CD14-positive monocyte (primary cell): ENCODE data around the gene TANGO6. TPM values are rescaled to one million over a fixed set of nuclear protein-coding genes. Genes with fewer than 3 reads are reported as not detected.

ENCODE experiments used
- DNase-seq, 3 donors: peaks; one replicate each; pipeline ENCODE4 v3.0.0-alpha.2; 2011 to 2022
- H2AFZ ChIP-seq: 2 replicates; pipeline ENCODE4 v1.6.0; 2012; ENCODE audit warnings: mild to moderate bottlenecking, low read depth, low read length, inconsistent platforms; ENCODE audit not compliant: insufficient read depth, poor library complexity, severe bottlenecking
- H3K27ac ChIP-seq, 2 donors: 1 replicate in 1 of 2; 2 replicates in 1 of 2; pipeline ENCODE4 v1.5.1; 2012 to 2013; ENCODE audit warnings: low read length in 2 of 2, control low read depth in 1 of 2, inconsistent platforms in 1 of 2, low read depth in 1 of 2, mild to moderate bottlenecking in 1 of 2
- H3K27me3 ChIP-seq, 2 donors: one replicate each; pipeline versions ENCODE4 v1.6.0 to v1.6.1; 2011 to 2013; ENCODE audit warnings: low read length in 2 of 2; ENCODE audit not compliant: control insufficient read depth in 2 of 2, insufficient read depth in 2 of 2
- H3K36me3 ChIP-seq, 2 donors: replicated peaks in 1 of 2; 1 replicate in 1 of 2; 2 replicates in 1 of 2; pipeline versions ENCODE4 v1.5.1 to v1.6.1; 2012 to 2013; ENCODE audit warnings: low read length in 2 of 2, control low read depth in 1 of 2, inconsistent platforms in 1 of 2, mild to moderate bottlenecking in 1 of 2; ENCODE audit not compliant: insufficient read depth in 2 of 2, control insufficient read depth in 1 of 2
- H3K4me1 ChIP-seq, 2 donors: 1 replicate in 1 of 2; 2 replicates in 1 of 2; pipeline versions ENCODE4 v1.5.1 to v1.6.1; 2012 to 2013; ENCODE audit warnings: low read length in 2 of 2, control low read depth in 1 of 2, inconsistent platforms in 1 of 2, mild to moderate bottlenecking in 1 of 2, moderate library complexity in 1 of 2; ENCODE audit not compliant: insufficient read depth in 2 of 2, control insufficient read depth in 1 of 2
- H3K4me2 ChIP-seq: replicated peaks from 2 replicates; pipeline ENCODE3; 2012; ENCODE audit warnings: low read length, moderate library complexity, mild to moderate bottlenecking; ENCODE audit not compliant: poor library complexity, severe bottlenecking; ENCODE audit errors: extremely low read depth
- H3K4me3 ChIP-seq, 3 experiments: fragments of 200-600 bp in 1 of 3; sonication (generic) in 1 of 3; replicated peaks in 1 of 3; 1 replicate in 2 of 3; 2 replicates in 1 of 3; pipeline ENCODE4 v1.5.1; 2011 to 2013; ENCODE audit warnings: low read length in 3 of 3, mild to moderate bottlenecking in 3 of 3, control low read depth in 2 of 3, low read depth in 2 of 3, inconsistent platforms in 1 of 3, moderate library complexity in 1 of 3
- H3K79me2 ChIP-seq: 2 replicates; pipeline ENCODE4 v1.6.0; 2012; ENCODE audit warnings: mild to moderate bottlenecking, control low read depth, inconsistent platforms, low read length, moderate library complexity; ENCODE audit not compliant: insufficient read depth
- H3K9ac ChIP-seq: 2 replicates; pipeline ENCODE4 v1.6.0; 2017; ENCODE audit warnings: low read length, mild to moderate bottlenecking; ENCODE audit not compliant: insufficient read depth, poor library complexity, severe bottlenecking
- H3K9me3 ChIP-seq, 2 donors: replicated peaks in 1 of 2; 1 replicate in 1 of 2; 2 replicates in 1 of 2; pipeline versions ENCODE4 v1.5.1 to v1.6.1; 2012 to 2013; ENCODE audit warnings: low read length in 2 of 2, control low read depth in 1 of 2; ENCODE audit not compliant: control insufficient read depth in 1 of 2, insufficient read depth in 1 of 2
- H4K20me1 ChIP-seq: 2 replicates; pipeline ENCODE4 v1.6.0; 2012; ENCODE audit warnings: mild to moderate bottlenecking, low read length, control low read depth, moderate library complexity; ENCODE audit not compliant: insufficient read depth
- H3K27ac Mint-ChIP-seq, 7 donors: one replicate each; pipeline ENCODE4 v1.8.0; 2020; ENCODE audit warnings: mild to moderate bottlenecking in 7 of 7, mixed read lengths in 7 of 7, moderate library complexity in 6 of 7, inconsistent platforms in 2 of 7
- H3K27me3 Mint-ChIP-seq, 3 donors: one replicate each; pipeline ENCODE4 v1.8.0; 2021 to 2022; ENCODE audit warnings: low read depth in 3 of 3, mild to moderate bottlenecking in 3 of 3, mixed read lengths in 3 of 3, moderate library complexity in 3 of 3, inconsistent platforms in 1 of 3
- H3K36me3 Mint-ChIP-seq, 2 donors: one replicate each; pipeline ENCODE4 v1.8.0; 2020; ENCODE audit warnings: mixed read lengths in 2 of 2, inconsistent platforms in 1 of 2, mild to moderate bottlenecking in 1 of 2
- H3K4me1 Mint-ChIP-seq: one replicate; pipeline ENCODE4 v1.8.0; 2020; ENCODE audit warnings: mild to moderate bottlenecking, mixed read lengths
- H3K4me3 Mint-ChIP-seq, 2 donors: one replicate each; pipeline ENCODE4 v1.8.0; 2020; ENCODE audit warnings: mild to moderate bottlenecking in 2 of 2, mixed read lengths in 2 of 2, moderate library complexity in 1 of 2
- H3K9me3 Mint-ChIP-seq, 7 donors: one replicate each; pipeline ENCODE4 v1.8.0; 2020 to 2022; ENCODE audit warnings: mixed read lengths in 7 of 7, mild to moderate bottlenecking in 6 of 7, moderate library complexity in 6 of 7, inconsistent platforms in 2 of 7
- WGBS: methylation state at CpG from one replicate; pipeline ENCODE4 v1.1.5; 2013; ENCODE audit warnings: missing lambda C conversion rate; ENCODE audit not compliant: insufficient coverage; 5-methylcytosine and 5-hydroxymethylcytosine counted together
- intact Hi-C, 2 donors: fragments of 100-400 bp; cut with micrococcal nuclease; formaldehyde crosslinking; loops; one replicate each; pipeline versions ENCODE4 v1.15.0 to v1.15.1; 2023
- polyA plus RNA-seq, 3 donors: library from polyadenylated mRNA; depleted of rRNA in 1 of 3; unstranded in 2 of 3; stranded (reverse) in 1 of 3; fragments of 300-500 nt in 2 of 3; fragments of >200 nt in 1 of 3; fragmentation: Illumina TruSeq in 2 of 3; gene quantifications; 1 replicate in 2 of 3; 2 replicates in 1 of 3; pipeline ENCODE4 v1.2.3, GENCODE V29; 2012 to 2021
- TF ChIP-seq, protein P1 (sequence below): fragments of 200-600 bp; IDR thresholded peaks from one replicate; pipeline ENCODE4 v1.8.0; 2022; ENCODE audit warnings: antibody characterized with exemption, mild to moderate bottlenecking

The TANGO6 gene
- polyA plus RNA-seq, 3 donors, result 6.5 to 8.1 (median 7.3) TPM

GRCh38 chr16:68972720-68973119 lies 129.4 kb downstream of the TANGO6 start:
- H3K36me3 ChIP-seq, result peaks cover 39 to 51% of the 10 kb centered on the region in 2 donors
- no peak overlapping the region for H3K4me3 ChIP-seq
- intact Hi-C loops, result no loop called here
- Mint-ChIP-seq H3K4me3 (no peak overlapping the region), H3K27ac (no peak overlapping the region), H3K4me1 (no peaks in the 10 kb centered on the region), H3K9me3 (no peaks in the 10 kb centered on the region), H3K36me3 (peaks cover 45 to 52% of the 10 kb centered on the region in 2 donors), H3K27me3 (no peaks in the 10 kb centered on the region)
- H3K9ac ChIP-seq, result no peak overlapping the region
- DNase-seq, result no peak
- TF ChIP-seq, protein P1, sequence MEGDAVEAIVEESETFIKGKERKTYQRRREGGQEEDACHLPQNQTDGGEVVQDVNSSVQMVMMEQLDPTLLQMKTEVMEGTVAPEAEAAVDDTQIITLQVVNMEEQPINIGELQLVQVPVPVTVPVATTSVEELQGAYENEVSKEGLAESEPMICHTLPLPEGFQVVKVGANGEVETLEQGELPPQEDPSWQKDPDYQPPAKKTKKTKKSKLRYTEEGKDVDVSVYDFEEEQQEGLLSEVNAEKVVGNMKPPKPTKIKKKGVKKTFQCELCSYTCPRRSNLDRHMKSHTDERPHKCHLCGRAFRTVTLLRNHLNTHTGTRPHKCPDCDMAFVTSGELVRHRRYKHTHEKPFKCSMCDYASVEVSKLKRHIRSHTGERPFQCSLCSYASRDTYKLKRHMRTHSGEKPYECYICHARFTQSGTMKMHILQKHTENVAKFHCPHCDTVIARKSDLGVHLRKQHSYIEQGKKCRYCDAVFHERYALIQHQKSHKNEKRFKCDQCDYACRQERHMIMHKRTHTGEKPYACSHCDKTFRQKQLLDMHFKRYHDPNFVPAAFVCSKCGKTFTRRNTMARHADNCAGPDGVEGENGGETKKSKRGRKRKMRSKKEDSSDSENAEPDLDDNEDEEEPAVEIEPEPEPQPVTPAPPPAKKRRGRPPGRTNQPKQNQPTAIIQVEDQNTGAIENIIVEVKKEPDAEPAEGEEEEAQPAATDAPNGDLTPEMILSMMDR, result no peak
- H3K79me2 ChIP-seq, result no peaks in the 10 kb centered on the region
- H3K27ac ChIP-seq, result no peak overlapping the region
- H4K20me1 ChIP-seq, result no peaks in the 10 kb centered on the region
- WGBS, result 74% methylated on average over 4 of the region's 4 CpGs
- no peaks in the 10 kb centered on the region for H3K9me3 ChIP-seq
- H3K4me2 ChIP-seq, result no peak overlapping the region
- no peak overlapping the region for H2AFZ ChIP-seq
- no peaks in the 10 kb centered on the region for H3K27me3 ChIP-seq
- H3K4me1 ChIP-seq, result no peaks in the 10 kb centered on the region

- H3K27ac ChIP-seq, result no peak overlapping the region
- Mint-ChIP-seq H3K9me3 (no peaks in the 10 kb centered on the region), H3K27ac (no peak overlapping the region), H3K4me3 (no peak overlapping the region), H3K27me3 (no peaks in the 10 kb centered on the region), H3K4me1 (peaks cover 4% of the 10 kb centered on the region), H3K36me3 (peaks cover 54 to 61% of the 10 kb centered on the region in 2 donors)
- WGBS, result 96% methylated on average over 6 of the region's 7 CpGs
- H3K36me3 ChIP-seq, result peaks cover 39 to 61% of the 10 kb centered on the region in 2 donors
- H3K4me2 ChIP-seq, result no peak overlapping the region
- no peak overlapping the region for H3K4me3 ChIP-seq
- H3K9ac ChIP-seq, result no peak overlapping the region
- H3K79me2 ChIP-seq, result no peaks in the 10 kb centered on the region
- TF ChIP-seq, protein P1, result no peak
- H3K9me3 ChIP-seq, result no peaks in the 10 kb centered on the region
- H3K4me1 ChIP-seq, result no peaks in the 10 kb centered on the region
- no peaks in the 10 kb centered on the region for H4K20me1 ChIP-seq
- no peak overlapping the region for H2AFZ ChIP-seq
- DNase-seq, result no peak
- no peaks in the 10 kb centered on the region for H3K27me3 ChIP-seq
- intact Hi-C loops, result no loop called here
Measured at GRCh38 chr16:68973611-68974120, 130.3 kb downstream of the TANGO6 start.
